Large intestine (tissue), 12 donors: Measurements from ENCODE around the gene TOX4. TPM values are rescaled to one million over a fixed set of nuclear protein-coding genes. Genes with fewer than 3 reads are reported as not detected.
"Not testable (repeated sequence)": the region's sequence is repeated elsewhere in the genome, so short reads cannot be mapped to it uniquely, and the experiment has no call there.

Experiments used
- DNase-seq, 2 donors: peaks; one replicate each; pipeline versions ENCODE4 v3.0.0 to v3.0.0-alpha.2; 2013
- H3K27ac ChIP-seq: one replicate; pipeline ENCODE4 v1.5.1; 2013; ENCODE audit warnings: low read length
- H3K27me3 ChIP-seq: 2 replicates; pipeline ENCODE4 v1.6.1; 2013; ENCODE audit warnings: low read length; ENCODE audit not compliant: control insufficient read depth, insufficient read depth
- H3K36me3 ChIP-seq: 2 replicates; pipeline ENCODE4 v1.6.1; 2013; ENCODE audit warnings: low read length; ENCODE audit not compliant: control insufficient read depth, insufficient read depth
- H3K4me1 ChIP-seq: one replicate; pipeline ENCODE4 v1.6.1; 2013; ENCODE audit warnings: low read length; ENCODE audit not compliant: control insufficient read depth, insufficient read depth
- H3K4me3 ChIP-seq: one replicate; pipeline ENCODE4 v1.5.1; 2013; ENCODE audit warnings: low read length
- H3K9me3 ChIP-seq: one replicate; pipeline ENCODE4 v1.6.1; 2013; ENCODE audit warnings: mild to moderate bottlenecking, low read depth, low read length, moderate library complexity; ENCODE audit not compliant: control insufficient read depth
- WGBS: methylation state at CpG from one replicate; pipeline ENCODE4 v1.1.5; 2013; ENCODE audit warnings: low lambda C conversion rate; ENCODE audit not compliant: insufficient coverage; 5-methylcytosine and 5-hydroxymethylcytosine counted together
- long read RNA-seq, 11 donors: transcript quantifications; one replicate each; lab custom pipeline, GENCODE V29; 2026
- polyA plus RNA-seq: library from polyadenylated mRNA; unstranded; fragments of 120-200 nt; gene quantifications from one replicate; pipeline ENCODE4 v1.2.1, GENCODE V29; 2013

The TOX4 gene
- 55.2 TPM for polyA plus RNA-seq
- long read RNA-seq, donor 1, full-length matches to known transcripts: 5 of 70 reads
- long read RNA-seq, donor 1, partial matches to known transcripts: 60 of 70 reads
- long read RNA-seq, donor 1, other reads (novel, unspliced or antisense): 5 of 70 reads
- long read RNA-seq, donor 2, full-length matches to known transcripts: 12 of 116 reads
- long read RNA-seq, donor 2, partial matches to known transcripts: 88 of 116 reads
- long read RNA-seq, donor 2, other reads (novel, unspliced or antisense): 16 of 116 reads
- long read RNA-seq, donor 3: 0 reads
- long read RNA-seq, donor 4, partial matches to known transcripts: 0 of 1 reads
- long read RNA-seq, donor 4, other reads (novel, unspliced or antisense): 0 of 1 reads
- long read RNA-seq, donor 5, full-length matches to known transcripts: 5 of 32 reads
- long read RNA-seq, donor 5, partial matches to known transcripts: 22 of 32 reads
- long read RNA-seq, donor 5, other reads (novel, unspliced or antisense): 5 of 32 reads
- long read RNA-seq, donor 6, full-length matches to known transcripts: 16 of 36 reads
- long read RNA-seq, donor 6, partial matches to known transcripts: 20 of 36 reads
- long read RNA-seq, donor 6, other reads (novel, unspliced or antisense): 0 of 36 reads
- long read RNA-seq, donor 7, partial matches to known transcripts: 17 of 42 reads
- long read RNA-seq, donor 7, other reads (novel, unspliced or antisense): 21 of 42 reads
- long read RNA-seq, donor 8, full-length matches to known transcripts: 17 of 113 reads
- long read RNA-seq, donor 8, partial matches to known transcripts: 96 of 113 reads
- long read RNA-seq, donor 8, other reads (novel, unspliced or antisense): 0 of 113 reads
- long read RNA-seq, donor 9, full-length matches to known transcripts: 7 of 93 reads
- long read RNA-seq, donor 9, partial matches to known transcripts: 46 of 93 reads
- long read RNA-seq, donor 9, other reads (novel, unspliced or antisense): 40 of 93 reads
- long read RNA-seq, donor 10, full-length matches to known transcripts: 4 of 32 reads
- long read RNA-seq, donor 10, partial matches to known transcripts: 28 of 32 reads
- long read RNA-seq, donor 10, other reads (novel, unspliced or antisense): 0 of 32 reads
- long read RNA-seq, donor 11, full-length matches to known transcripts: 9 of 24 reads
- long read RNA-seq, donor 11, partial matches to known transcripts: 15 of 24 reads
- long read RNA-seq, donor 11, other reads (novel, unspliced or antisense): 0 of 24 reads

GRCh38 chr14:21476925-21477681, at the start of gene TOX4, which contains the start of gene RAB2B:
TSS of gene TOX4 (plus strand) at chr14:21477195. CDS start at chr14:21477279, 84 bp downstream.
TSS of gene RAB2B (minus strand) at chr14:21476959. CDS start at chr14:21476872, 87 bp downstream.
- Histone ChIP-seq H3K27ac (peak within 1 kb of the TSS; percentile 85), H3K36me3 (peaks cover 16% of the 10 kb centered on the region), H3K27me3 (no peaks in the 10 kb centered on the region), H3K9me3 (no peaks in the 10 kb centered on the region), H3K4me3 (peak within 1 kb of the TSS; percentile 94), H3K4me1 (peaks cover 2% of the 10 kb centered on the region)
- WGBS: no CpG with 5 or more reads among the region's 49 CpGs
- peak; percentile 99 for DNase-seq

DNA sequence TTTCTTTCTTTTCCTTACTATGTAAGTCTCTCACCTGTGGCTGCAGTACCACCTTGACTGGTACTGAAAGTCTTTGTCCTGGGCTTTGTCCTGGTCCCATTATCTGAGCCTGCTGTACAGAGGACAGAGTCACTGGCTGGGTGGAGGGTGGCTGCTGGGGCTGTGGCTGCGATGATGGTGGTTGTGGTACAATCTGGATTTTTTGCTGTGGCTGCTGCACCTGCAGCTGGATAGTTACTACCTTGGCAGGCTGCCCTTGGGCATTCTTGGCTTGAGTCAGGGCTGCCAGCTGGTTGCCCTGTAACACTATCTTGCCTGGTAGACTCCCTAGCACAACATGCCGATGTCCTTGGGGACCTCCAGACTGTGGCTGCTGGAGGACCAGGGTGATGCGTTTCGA, 48.1 kb upstream of the TOX4 start:
- peaks cover 68% of the 10 kb centered on the region for H3K36me3 ChIP-seq
- no peak for DNase-seq
- no peaks in the 10 kb centered on the region for H3K9me3 ChIP-seq
- no peaks in the 10 kb centered on the region for H3K27me3 ChIP-seq
- WGBS: 100% methylated on average over 2 of the region's 4 CpGs
- no peak overlapping the region for H3K27ac ChIP-seq
- H3K4me1 ChIP-seq: no peaks in the 10 kb centered on the region
- no peak overlapping the region for H3K4me3 ChIP-seq

- Histone ChIP-seq H3K9me3 (no peaks in the 10 kb centered on the region), H3K36me3 (peaks cover 52% of the 10 kb centered on the region), H3K4me3 (no peak overlapping the region), H3K27me3 (no peaks in the 10 kb centered on the region), H3K4me1 (no peaks in the 10 kb centered on the region), H3K27ac (no peak overlapping the region)
- DNase-seq: no peak
- WGBS: no CpG with 5 or more reads among the region's 2 CpGs
These were observed 45.9 kb upstream of the TOX4 start for GRCh38 chr14:21431126-21431525.

- Histone ChIP-seq H3K27ac (peak overlapping the region; percentile 90), H3K36me3 (peaks cover 1% of the 10 kb centered on the region), H3K9me3 (no peaks in the 10 kb centered on the region), H3K4me3 (peak overlapping the region; percentile 71), H3K27me3 (no peaks in the 10 kb centered on the region), H3K4me1 (peaks cover 4% of the 10 kb centered on the region)
- no peak for DNase-seq
- 36% methylated on average over 2 of the region's 11 CpGs for WGBS
These were observed 40.4 kb upstream of the TOX4 start for GRCh38 chr14:21436567-21437062.

GRCh38 chr14:21437063-21437901, 39.7 kb upstream of the TOX4 start:
- peak overlapping the region; percentile 71 for H3K4me3 ChIP-seq
- H3K4me1 ChIP-seq: peaks cover 4% of the 10 kb centered on the region
- DNase-seq: peak; percentile 98 to 99
- no peaks in the 10 kb centered on the region for H3K9me3 ChIP-seq
- H3K27me3 ChIP-seq: no peaks in the 10 kb centered on the region
- H3K36me3 ChIP-seq: no peaks in the 10 kb centered on the region
- peak overlapping the region; percentile 90 for H3K27ac ChIP-seq
- 0% methylated on average over 1 of the region's 33 CpGs for WGBS

GRCh38 chr14:21440859-21441258, 36.1 kb upstream of the TOX4 start:
- no peak overlapping the region for H3K27ac ChIP-seq
- H3K36me3 ChIP-seq: no peaks in the 10 kb centered on the region
- no peaks in the 10 kb centered on the region for H3K9me3 ChIP-seq
- no peak for DNase-seq
- H3K4me1 ChIP-seq: peaks cover 4% of the 10 kb centered on the region
- no peak overlapping the region for H3K4me3 ChIP-seq
- no peaks in the 10 kb centered on the region for H3K27me3 ChIP-seq

GRCh38 chr14:21442657-21443056, 34.3 kb upstream of the TOX4 start:
- DNase-seq, H3K27ac ChIP-seq, H3K9me3 ChIP-seq, H3K4me1 ChIP-seq, H3K36me3 ChIP-seq, H3K27me3 ChIP-seq, H3K4me3 ChIP-seq: not testable (repeated sequence)
- WGBS: no CpG with 5 or more reads among the region's 1 CpG

DNA sequence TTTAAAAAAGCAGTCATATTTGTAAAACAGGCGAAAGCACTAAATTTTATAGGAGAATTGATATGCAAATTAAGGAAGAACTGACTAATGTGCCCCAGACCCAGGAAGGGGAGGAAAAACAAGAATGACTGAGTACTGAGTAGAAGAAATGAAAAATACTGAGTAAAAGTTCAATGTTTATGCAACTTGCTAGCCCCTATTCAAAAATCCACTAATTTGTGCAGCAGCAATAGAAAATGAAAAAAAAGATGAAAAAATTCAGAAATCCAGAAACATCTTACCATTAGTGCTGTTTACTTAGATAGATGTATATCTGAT, 27.1 kb upstream of the TOX4 start:
- Histone ChIP-seq H3K27me3 (no peaks in the 10 kb centered on the region), H3K27ac (no peak overlapping the region), H3K36me3 (peaks cover 3% of the 10 kb centered on the region), H3K4me1 (peaks cover 5% of the 10 kb centered on the region), H3K9me3 (no peaks in the 10 kb centered on the region), H3K4me3 (no peak overlapping the region)
- DNase-seq: no peak
- 100% methylated on average over 1 of the region's 1 CpG for WGBS
